Endothelial cell of umbilical vein (primary cell): ENCODE results near the gene HDAC4. TPM values are rescaled to one million over a fixed set of nuclear protein-coding genes. Genes with fewer than 3 reads are reported as not detected.

Experiments used
- BruUV-seq: library from RNA; stranded (reverse); fragments of 400-500 nt; replicated peaks from 2 replicates; lab custom pipeline; 2021; lab: Mats Ljungman, UMichigan
- CTCF ChIA-PET: fragments of 300-600, 350-600 bp; sonication (Branson Sonifier 250); formaldehyde crosslinking; loops from one replicate; lab custom pipeline; 2021; ENCODE audit warnings: antibody characterized with exemption, inconsistent platforms; lab: Charles Lee
- POLR2A ChIA-PET: fragments of 300-600, 350-600 bp; sonication (Branson Sonifier 250); formaldehyde crosslinking; loops from one replicate; lab custom pipeline; 2021; ENCODE audit warnings: antibody characterized with exemption, inconsistent platforms; lab: Charles Lee
- DNase-seq: peaks from one replicate; pipeline ENCODE4 v3.0.0-alpha.2; 2011; ENCODE audit warnings: low read depth, low spot score
- FAIRE-seq: peaks from 2 replicates; lab custom pipeline; 2011; peaks lifted over from hg19 to GRCh38; lab: Jason Lieb, UNC
- H2AFZ ChIP-seq: 2 replicates; pipeline ENCODE4 v1.6.0; 2012; ENCODE audit warnings: low read depth, low read length, control low read depth, inconsistent platforms
- H3K27ac ChIP-seq: 2 replicates; pipeline ENCODE4 v1.5.1; 2011; ENCODE audit warnings: low read depth, mild to moderate bottlenecking, control low read depth, low read length, moderate library complexity; ENCODE audit not compliant: insufficient read depth
- H3K27me3 ChIP-seq, 2 experiments: 2 replicates each; pipeline versions ENCODE4 v1.6.0 to v1.6.1; 2011; ENCODE audit warnings: low read length in 2 of 2, mixed read lengths in 1 of 2; ENCODE audit not compliant: control insufficient read depth in 2 of 2, insufficient read depth in 2 of 2
- H3K36me3 ChIP-seq, 2 experiments: 2 replicates in 1 of 2; 3 replicates in 1 of 2; pipeline ENCODE4 v1.5.1; 2011; ENCODE audit warnings: low read length in 2 of 2, mild to moderate bottlenecking in 1 of 2, moderate library complexity in 1 of 2; ENCODE audit not compliant: control insufficient read depth in 2 of 2, insufficient read depth in 2 of 2; ENCODE audit errors: extremely low read depth in 1 of 2
- H3K4me1 ChIP-seq: 3 replicates; pipeline ENCODE4 v1.5.1; 2011; ENCODE audit warnings: mild to moderate bottlenecking, low read length; ENCODE audit not compliant: control insufficient read depth, insufficient read depth; ENCODE audit errors: extremely low read depth
- H3K4me2 ChIP-seq: 2 replicates; pipeline ENCODE4 v1.6.1; 2011; ENCODE audit warnings: low read length, control low read depth, mixed read lengths; ENCODE audit not compliant: insufficient read depth
- H3K4me3 ChIP-seq, 3 experiments: fragments of 200-600 bp in 1 of 3; sonication (generic), shearing (Covaris generic) in 1 of 3; replicated peaks in 1 of 3; 2 replicates each; pipeline ENCODE4 v1.5.1; 2011 to 2016; ENCODE audit warnings: control low read depth in 3 of 3, low read length in 3 of 3, mild to moderate bottlenecking in 2 of 3, inconsistent platforms in 1 of 3, low read depth in 1 of 3, moderate library complexity in 1 of 3; ENCODE audit not compliant: insufficient read depth in 1 of 3
- H3K79me2 ChIP-seq: 2 replicates; pipeline ENCODE4 v1.6.0; 2012; ENCODE audit warnings: low read length, inconsistent platforms; ENCODE audit not compliant: control insufficient read depth, insufficient read depth
- H3K9ac ChIP-seq: replicated peaks from 2 replicates; pipeline ENCODE3; 2011; ENCODE audit warnings: low read length, control low read depth; ENCODE audit not compliant: insufficient read depth; ENCODE audit errors: extremely low read depth
- H3K9me1 ChIP-seq: replicated peaks from 3 replicates; pipeline ENCODE4 v1.6.0; 2011; ENCODE audit warnings: mild to moderate bottlenecking, low read length; ENCODE audit not compliant: control insufficient read depth, insufficient read depth; ENCODE audit errors: extremely low read depth
- H3K9me3 ChIP-seq: replicated peaks from 2 replicates; pipeline ENCODE4 v1.5.1; 2012; ENCODE audit warnings: low read length, inconsistent platforms; ENCODE audit not compliant: control insufficient read depth, insufficient read depth
- H4K20me1 ChIP-seq: replicated peaks from 2 replicates; pipeline ENCODE3; 2011; ENCODE audit warnings: mild to moderate bottlenecking, low read length; ENCODE audit not compliant: control insufficient read depth, insufficient read depth; ENCODE audit errors: extremely low read depth
- EZH2 ChIP-seq: IDR thresholded peaks from 2 replicates; pipeline ENCODE4 v1.6.1; 2012; ENCODE audit warnings: borderline replicate concordance, low read depth, mild to moderate bottlenecking, moderate library complexity, low read length, inconsistent platforms; ENCODE audit not compliant: severe bottlenecking
- FOS ChIP-seq: IDR thresholded peaks from 2 replicates; pipeline ENCODE4 v1.6.1; 2011; ENCODE audit warnings: mild to moderate bottlenecking, low read length, moderate library complexity, borderline replicate concordance; ENCODE audit not compliant: insufficient read depth
- GATA2 ChIP-seq: IDR thresholded peaks from 2 replicates; pipeline ENCODE4 v1.7.0; 2011; ENCODE audit warnings: low read depth, mild to moderate bottlenecking, moderate library complexity, mixed read lengths, low read length; ENCODE audit not compliant: insufficient read length, insufficient read depth
- JUN ChIP-seq: IDR thresholded peaks from 2 replicates; pipeline ENCODE4 v1.6.1; 2011; ENCODE audit warnings: borderline replicate concordance, low read depth; ENCODE audit not compliant: insufficient read length, insufficient read depth
- MAX ChIP-seq: IDR thresholded peaks from 2 replicates; pipeline ENCODE4 v1.6.1; 2011; ENCODE audit not compliant: insufficient read depth, insufficient read length
- MYC ChIP-seq: IDR thresholded peaks from one replicate; pipeline ENCODE4 v1.6.1; 2011; ENCODE audit warnings: mild to moderate bottlenecking, low read depth, low read length
- POLR2A ChIP-seq: IDR thresholded peaks from 2 replicates; pipeline ENCODE4 v1.6.1; 2012; ENCODE audit warnings: low read depth, mild to moderate bottlenecking, control low read depth, low read length
- POLR2AphosphoS5 ChIP-seq: IDR thresholded peaks from 2 replicates; pipeline ENCODE4 v1.6.1; 2012; ENCODE audit warnings: low read depth, mild to moderate bottlenecking, control low read depth, low read length, moderate library complexity; ENCODE audit not compliant: insufficient read depth
- dilution Hi-C: fragments of 300-500 bp; cut with MboI; formaldehyde crosslinking; loops from one replicate; pipeline ENCODE4 v1.15.0; 2019; ENCODE audit warnings: low sequenced_read_pairs; ENCODE audit not compliant: extremely low pct_ligation_motif_present
- intact Hi-C: fragments of 100-400 bp; cut with micrococcal nuclease; formaldehyde crosslinking; loops from one replicate; pipeline ENCODE4 v1.10.0; 2022
- polyA plus RNA-seq, 4 experiments: library from polyadenylated mRNA; depleted of rRNA in 3 of 4; stranded (reverse) in 3 of 4; unstranded in 1 of 4; fragments of >200 nt; gene quantifications; 2 replicates each; pipeline versions ENCODE4 v1.2.1 to v1.2.3, GENCODE V29; 2011 to 2012; ENCODE audit warnings: missing spikeins in 1 of 4
- total RNA-seq: library from RNA; stranded (reverse); gene quantifications from 2 replicates; pipeline ENCODE4 v1.2.3, GENCODE V29; 2021
- TF ChIP-seq, protein P1 (sequence below), 2 donors: IDR thresholded peaks; 1 replicate in 1 of 2; 2 replicates in 1 of 2; pipeline ENCODE4 v1.5.1; 2011; ENCODE audit warnings: low read length in 2 of 2, mild to moderate bottlenecking in 2 of 2, moderate library complexity in 2 of 2, control low read depth in 1 of 2, inconsistent platforms in 1 of 2, low read depth in 1 of 2; ENCODE audit not compliant: insufficient read depth in 1 of 2; ENCODE audit errors: extremely low read depth in 1 of 2

Gene HDAC4
- total and polyA plus RNA-seq, 2 donors (not counting 3 experiments of a cell fraction or from before 2014, with no cell fraction given): 13.4 to 33.0 TPM

GRCh38 chr2:239288951-239289511 lies 111.8 kb downstream of the HDAC4 start:
- Histone ChIP-seq H3K27ac (no peak overlapping the region), H3K9ac (no peak overlapping the region)
- dilution Hi-C loops: no loop called here

More at GRCh38 chr2:239288951-239289511, 111.8 kb downstream of the HDAC4 start:
- FAIRE-seq (no peak), DNase-seq (no peak)
- Histone ChIP-seq H4K20me1 (no peaks in the 10 kb centered on the region), H3K4me1 (no peaks in the 10 kb centered on the region), H3K36me3 (no peaks in the 10 kb centered on the region), H3K4me2 (no peak overlapping the region), H3K79me2 (no peaks in the 10 kb centered on the region), H3K9me3 (no peaks in the 10 kb centered on the region), H3K4me3 (no peak overlapping the region), H2AFZ (no peak overlapping the region), H3K27me3 (no peaks in the 10 kb centered on the region), H3K9me1 (no peaks in the 10 kb centered on the region)
- BruUV-seq: no TSS peak
- intact Hi-C loops: no loop called here
- CTCF ChIA-PET: no interaction called here
- TF ChIP-seq POLR2A (no peak), FOS (no peak), JUN (no peak), MYC (no peak), GATA2 (no peak), MAX (no peak), EZH2 (no peak), POLR2AphosphoS5 (no peak)
- TF ChIP-seq, protein P1, sequence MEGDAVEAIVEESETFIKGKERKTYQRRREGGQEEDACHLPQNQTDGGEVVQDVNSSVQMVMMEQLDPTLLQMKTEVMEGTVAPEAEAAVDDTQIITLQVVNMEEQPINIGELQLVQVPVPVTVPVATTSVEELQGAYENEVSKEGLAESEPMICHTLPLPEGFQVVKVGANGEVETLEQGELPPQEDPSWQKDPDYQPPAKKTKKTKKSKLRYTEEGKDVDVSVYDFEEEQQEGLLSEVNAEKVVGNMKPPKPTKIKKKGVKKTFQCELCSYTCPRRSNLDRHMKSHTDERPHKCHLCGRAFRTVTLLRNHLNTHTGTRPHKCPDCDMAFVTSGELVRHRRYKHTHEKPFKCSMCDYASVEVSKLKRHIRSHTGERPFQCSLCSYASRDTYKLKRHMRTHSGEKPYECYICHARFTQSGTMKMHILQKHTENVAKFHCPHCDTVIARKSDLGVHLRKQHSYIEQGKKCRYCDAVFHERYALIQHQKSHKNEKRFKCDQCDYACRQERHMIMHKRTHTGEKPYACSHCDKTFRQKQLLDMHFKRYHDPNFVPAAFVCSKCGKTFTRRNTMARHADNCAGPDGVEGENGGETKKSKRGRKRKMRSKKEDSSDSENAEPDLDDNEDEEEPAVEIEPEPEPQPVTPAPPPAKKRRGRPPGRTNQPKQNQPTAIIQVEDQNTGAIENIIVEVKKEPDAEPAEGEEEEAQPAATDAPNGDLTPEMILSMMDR (IDR thresholded peaks at IDR 0.05; ENCODE audit: extremely low read depth in 1 of 2, insufficient read depth in 1 of 2, low read depth in 1 of 2, low read length in 2 of 2): no peak
- POLR2A ChIA-PET: no interaction called here
